ENCODE measurements around the gene WLS. TPM values are rescaled to one million over a fixed set of nuclear protein-coding genes. Genes with fewer than 3 reads are reported as not detected.

WLS gene
- total and polyA plus RNA-seq, 4 donors: 27.3 to 128 (median 71.7) TPM

- H3K9me3 ChIP-seq (ENCODE audit: control insufficient read depth in 4 of 4, insufficient read depth in 3 of 4, low read length in 3 of 4): no peaks in the 10 kb centered on the region
- no peak for TF ChIP-seq CTCF (IDR thresholded peaks at IDR 0.05; ENCODE audit: control extremely low read depth, extremely low read depth)
- no peaks in the 10 kb centered on the region for H3K27me3 ChIP-seq (ENCODE audit: control insufficient read depth in 3 of 3, insufficient read depth in 3 of 3, low read length in 2 of 3)
- no peaks in the 10 kb centered on the region for H3K36me3 ChIP-seq (ENCODE audit: control insufficient read depth in 4 of 4, insufficient read depth in 4 of 4, low read length in 4 of 4)
- H3K27ac ChIP-seq (ENCODE audit: low read depth in 1 of 2, low read length in 1 of 2): no peak overlapping the region
- DNase-seq: no peak
- H3K4me1 ChIP-seq (ENCODE audit: control insufficient read depth in 5 of 5, insufficient read depth in 5 of 5, low read length in 5 of 5): no peaks in the 10 kb centered on the region
- 84 to 87% methylated on average over 5 of the region's 5 CpGs for WGBS, 2 donors
- ATAC-seq (ENCODE audit: insufficient read depth, low FRiP score): no peak
- H3K4me3 ChIP-seq: no peak overlapping the region
- H3K9ac ChIP-seq (ENCODE audit: insufficient read depth in 1 of 2, low read length in 2 of 2): no peak overlapping the region
Observed at GRCh38 chr1:68103884-68104554, 128.3 kb downstream of the WLS start.

- 89 to 90% methylated on average over 5 of the region's 5 CpGs for WGBS, 2 donors
- no peak overlapping the region for H3K27ac ChIP-seq (ENCODE audit: low read depth in 1 of 2, low read length in 1 of 2)
- ATAC-seq (ENCODE audit: insufficient read depth, low FRiP score): no peak
- TF ChIP-seq CTCF (IDR thresholded peaks at IDR 0.05; ENCODE audit: control extremely low read depth, extremely low read depth): no peak
- H3K4me3 ChIP-seq: no peak overlapping the region
- DNase-seq: no peak
- no peaks in the 10 kb centered on the region for H3K36me3 ChIP-seq (ENCODE audit: control insufficient read depth in 4 of 4, insufficient read depth in 4 of 4, low read length in 4 of 4)
- no peak overlapping the region for H3K9ac ChIP-seq (ENCODE audit: insufficient read depth in 1 of 2, low read length in 2 of 2)
- H3K4me1 ChIP-seq (ENCODE audit: control insufficient read depth in 5 of 5, insufficient read depth in 5 of 5, low read length in 5 of 5): no peaks in the 10 kb centered on the region
- H3K9me3 ChIP-seq (ENCODE audit: control insufficient read depth in 4 of 4, insufficient read depth in 3 of 4, low read length in 3 of 4): no peaks in the 10 kb centered on the region
- no peaks in the 10 kb centered on the region for H3K27me3 ChIP-seq (ENCODE audit: control insufficient read depth in 3 of 3, insufficient read depth in 3 of 3, low read length in 2 of 3)
Observed at GRCh38 chr1:68103011-68103545, 129.2 kb downstream of the WLS start.

- Histone ChIP-seq H3K4me1 (ENCODE audit: control insufficient read depth in 5 of 5, insufficient read depth in 5 of 5, low read length in 5 of 5) (no peaks in the 10 kb centered on the region), H3K4me3 (no peak overlapping the region), H3K9ac (ENCODE audit: insufficient read depth in 1 of 2, low read length in 2 of 2) (no peak overlapping the region), H3K27me3 (ENCODE audit: control insufficient read depth in 3 of 3, insufficient read depth in 3 of 3, low read length in 2 of 3) (no peaks in the 10 kb centered on the region), H3K9me3 (ENCODE audit: control insufficient read depth in 4 of 4, insufficient read depth in 3 of 4, low read length in 3 of 4) (no peaks in the 10 kb centered on the region), H3K36me3 (ENCODE audit: control insufficient read depth in 4 of 4, insufficient read depth in 4 of 4, low read length in 4 of 4) (no peaks in the 10 kb centered on the region), H3K27ac (ENCODE audit: low read depth in 1 of 2, low read length in 1 of 2) (no peak overlapping the region)
- DNase-seq: no peak
- no peak for ATAC-seq (ENCODE audit: insufficient read depth, low FRiP score)
- WGBS, 2 donors: 95 to 97% methylated on average over 4 of the region's 4 CpGs
- no peak for TF ChIP-seq CTCF (IDR thresholded peaks at IDR 0.05; ENCODE audit: control extremely low read depth, extremely low read depth)
Observed at GRCh38 chr1:68101829-68102228, 130.5 kb downstream of the WLS start.

All from lung (tissue), 12 donors.